GM12878 (cell line): ENCODE measurements around the gene GSK3A. TPM values are rescaled to one million over a fixed set of nuclear protein-coding genes. Genes with fewer than 3 reads are reported as not detected.

Experiments used
- ASH2L ChIP-seq: fragments of 300-600, 200-600 bp; sonication (generic); IDR thresholded peaks from 2 replicates; pipeline ENCODE4 v1.6.1; 2017; ENCODE audit warnings: low read depth, mild to moderate bottlenecking, borderline replicate concordance
- ATF3 ChIP-seq: IDR thresholded peaks from 2 replicates; pipeline ENCODE4 v1.6.1; 2011; ENCODE audit warnings: low read depth, mild to moderate bottlenecking, low read length, moderate library complexity, borderline replicate concordance; ENCODE audit errors: extremely low read depth
- ATF7 ChIP-seq: fragments of 450-650 bp; IDR thresholded peaks from 2 replicates; pipeline ENCODE4 v1.6.1; 2016; ENCODE audit warnings: low read depth, mild to moderate bottlenecking
- BMI1 ChIP-seq: fragments of 450-650 bp; IDR thresholded peaks from 2 replicates; pipeline ENCODE4 v1.6.1; 2016; ENCODE audit warnings: mild to moderate bottlenecking, moderate library complexity, borderline replicate concordance
- CREB1 ChIP-seq: IDR thresholded peaks from 2 replicates; pipeline ENCODE4 v1.6.1; 2012; ENCODE audit warnings: low read depth, mild to moderate bottlenecking, inconsistent platforms
- EGR1 ChIP-seq, 2 experiments: IDR thresholded peaks; 1 replicate in 1 of 2; 2 replicates in 1 of 2; pipeline ENCODE4 v1.6.1; 2011 to 2012; ENCODE audit warnings: low read depth in 2 of 2, low read length in 2 of 2, borderline replicate concordance in 1 of 2, mild to moderate bottlenecking in 1 of 2, moderate library complexity in 1 of 2
- ETV6 ChIP-seq, 2 experiments: fragments of 450-650 bp in 1 of 2; IDR thresholded peaks in 1 of 2; conservative IDR thresholded peaks in 1 of 2; 2 replicates each; pipeline ENCODE4 v1.6.1; 2014; ENCODE audit warnings: antibody characterized with exemption in 1 of 2, borderline replicate concordance in 1 of 2, low read depth in 1 of 2, mild to moderate bottlenecking in 1 of 2, moderate library complexity in 1 of 2
- IKZF1 ChIP-seq: fragments of 450-650 bp; conservative IDR thresholded peaks from 2 replicates; pipeline ENCODE4 v1.6.1; 2017; ENCODE audit warnings: antibody characterized with exemption, mild to moderate bottlenecking
- IKZF2 ChIP-seq, 2 experiments: fragments of 450-650 bp; IDR thresholded peaks; 2 replicates each; pipeline ENCODE4 v1.6.1; 2017; ENCODE audit warnings: mild to moderate bottlenecking in 2 of 2, moderate library complexity in 2 of 2
- IRF4 ChIP-seq: IDR thresholded peaks from 2 replicates; pipeline ENCODE4 v1.6.1; 2011; ENCODE audit warnings: low read depth, low read length
- MXI1 ChIP-seq: fragments of 150-350 bp; IDR thresholded peaks from 2 replicates; pipeline ENCODE4 v1.6.1; 2011; ENCODE audit warnings: low read depth, mild to moderate bottlenecking, inconsistent platforms, low read length, improper control_type of control experiment
- NKRF ChIP-seq: fragments of 450-650 bp; conservative IDR thresholded peaks from 2 replicates; pipeline ENCODE4 v1.6.1; 2017; ENCODE audit warnings: mild to moderate bottlenecking, moderate library complexity
- PKNOX1 ChIP-seq: fragments of 450-650 bp; IDR thresholded peaks from 2 replicates; pipeline ENCODE4 v1.6.1; 2016; ENCODE audit warnings: mild to moderate bottlenecking
- POLR2AphosphoS5 ChIP-seq: IDR thresholded peaks from 2 replicates; pipeline ENCODE4 v1.6.1; 2011; ENCODE audit warnings: mild to moderate bottlenecking, low read length, inconsistent platforms
- RB1 ChIP-seq: fragments of 450-650 bp; formaldehyde crosslinking; IDR thresholded peaks from 2 replicates; pipeline ENCODE4 v1.6.1; 2017; ENCODE audit warnings: mild to moderate bottlenecking, borderline replicate concordance
- SMAD1 ChIP-seq: fragments of 450-650 bp; IDR thresholded peaks from 2 replicates; pipeline ENCODE4 v1.6.1; 2018; ENCODE audit warnings: mild to moderate bottlenecking, low read depth; ENCODE audit not compliant: partially characterized antibody
- SMAD5 ChIP-seq: IDR thresholded peaks from 2 replicates; pipeline ENCODE4 v1.6.1; 2016; ENCODE audit warnings: antibody characterized with exemption, low read depth
- SMARCA5 ChIP-seq: fragments of 450-650 bp; IDR thresholded peaks from 2 replicates; pipeline ENCODE4 v1.6.1; 2017; ENCODE audit warnings: mild to moderate bottlenecking
- SUZ12 ChIP-seq: fragments of 200-600 bp; sonication (generic); IDR thresholded peaks from one replicate; pipeline ENCODE4 v1.6.1; 2018; ENCODE audit warnings: antibody characterized with exemption, mild to moderate bottlenecking; ENCODE audit not compliant: unreplicated experiment
- TAF1 ChIP-seq: IDR thresholded peaks from 2 replicates; pipeline ENCODE4 v1.6.1; 2011; ENCODE audit warnings: mild to moderate bottlenecking, low read depth, low read length, borderline replicate concordance
- TBL1XR1 ChIP-seq: IDR thresholded peaks from 2 replicates; pipeline ENCODE4 v1.6.1; 2012; ENCODE audit warnings: low read depth, low read length, improper control_type of control experiment
- ZBTB4 ChIP-seq: fragments of 450-650 bp; formaldehyde crosslinking; IDR thresholded peaks from 2 replicates; pipeline ENCODE4 v1.4.0; 2022; ENCODE audit warnings: mild to moderate bottlenecking, moderate library complexity
- ZNF207 ChIP-seq: fragments of 450-650 bp; IDR thresholded peaks from 2 replicates; pipeline ENCODE4 v1.6.1; 2014; ENCODE audit warnings: antibody characterized with exemption, mild to moderate bottlenecking, borderline replicate concordance
- polyA plus RNA-seq, 11 experiments: library from polyadenylated mRNA; depleted of rRNA in 4 of 11; unstranded in 6 of 11; stranded (reverse) in 5 of 11; fragments of >200 nt; fragmentation: Nextera tagmentation in 4 of 11; fragmentation: Illumina TruSeq in 1 of 11; extraction: Ambion mirVana in 4 of 11; extraction: Trizol in 1 of 11; gene quantifications; 1 replicate in 1 of 11; 2 replicates in 10 of 11; pipeline versions ENCODE4 v1.2.1 to v1.2.3, GENCODE V29; 2011 to 2016; ENCODE audit warnings: inconsistent platforms in 2 of 11, missing spikeins in 2 of 11, low read depth in 1 of 11
- total RNA-seq, 4 experiments: library from RNA; depleted of rRNA in 3 of 4; stranded (reverse); fragments of >200 nt in 3 of 4; fragmentation: Illumina TruSeq in 1 of 4; extraction: Trizol in 1 of 4; gene quantifications; 2 replicates each; pipeline versions ENCODE4 v1.2.1 to v1.2.3, GENCODE V29; 2013 to 2021

GSK3A gene
- total and polyA plus RNA-seq, 10 of the 15 experiments (the other 5 are each of a cell fraction or from before 2014, with no cell fraction given), result 1.00 to 47.9 (median 15.2) TPM

GRCh38 chr19:42254850-42255765 lies 12.7 kb upstream of the GSK3A start, which contains the start of gene ERF (continued):
- peak; percentile 70 for TF ChIP-seq NKRF
- TF ChIP-seq ATF7, result peak; percentile 31; the same call in 1 of the 2 replicates
- no peak for TF ChIP-seq ETV6 (conservative IDR thresholded peaks at IDR 0.05 in 1 of 2, IDR thresholded peaks at IDR 0.05 in 1 of 2; ENCODE audit: borderline replicate concordance in 1 of 2, low read depth in 1 of 2)
- TF ChIP-seq IRF4, result no peak
- peak; percentile 53; the same call in 1 of the 2 replicates for TF ChIP-seq TAF1
- no peak for TF ChIP-seq IKZF2 (IDR thresholded peaks at IDR 0.05)
- TF ChIP-seq SMARCA5, result peak; percentile 48; the same call in 1 of the 2 replicates
- peak; percentile 18; the same call in 1 of the 2 replicates for TF ChIP-seq RB1
- peak; percentile 76; the same call in 1 of the 2 replicates for TF ChIP-seq POLR2AphosphoS5
- no peak for TF ChIP-seq ATF3
- TF ChIP-seq ZBTB4 (CRISPR knock-in tag), result no peak
- peak; percentile 69 for TF ChIP-seq IKZF1
- TF ChIP-seq EGR1 (IDR thresholded peaks at IDR 0.05; ENCODE audit: borderline replicate concordance in 1 of 2, low read depth in 2 of 2, low read length in 2 of 2), result peak; percentile 31 to 97
- peak; percentile 77 for TF ChIP-seq MXI1
- TF ChIP-seq ZNF207, result 0 out of 2 replicates have a peak, but pooled peaks have one; percentile 46
- TF ChIP-seq SMAD5, result peak; percentile 45; the same call in 1 of the 2 replicates
- TF ChIP-seq TBL1XR1, result no peak
- TF ChIP-seq SUZ12, result no peak
- TF ChIP-seq SMAD1, result no peak
- peak; percentile 88 for TF ChIP-seq BMI1
- no peak for TF ChIP-seq PKNOX1
- TF ChIP-seq CREB1, result peak; percentile 94
- TF ChIP-seq ASH2L, result no peak
